ENCODE results near the gene TRAF3IP1.

DNA sequence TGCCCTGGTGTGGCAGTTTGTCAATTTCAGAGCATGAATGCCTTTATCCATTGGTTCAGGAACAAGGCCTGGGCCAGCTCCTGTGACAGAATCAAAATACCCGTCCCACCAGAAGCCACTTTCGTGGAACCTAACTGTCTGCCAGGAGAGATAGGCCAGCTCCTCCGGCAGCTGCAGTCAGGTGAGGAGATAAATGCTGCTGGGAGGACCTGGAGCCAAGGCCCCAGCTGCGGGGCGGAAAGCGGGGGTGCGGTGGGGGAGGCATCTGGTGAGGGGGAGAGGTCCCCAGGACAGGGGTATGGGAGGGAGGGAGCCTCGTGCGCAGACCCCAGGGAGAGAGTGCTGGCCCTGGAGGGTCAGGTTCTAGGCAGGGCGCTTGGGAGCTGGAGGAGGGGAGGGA is 102.0 kb downstream of the TRAF3IP1 start:
- TF ChIP-seq, protein P1, sequence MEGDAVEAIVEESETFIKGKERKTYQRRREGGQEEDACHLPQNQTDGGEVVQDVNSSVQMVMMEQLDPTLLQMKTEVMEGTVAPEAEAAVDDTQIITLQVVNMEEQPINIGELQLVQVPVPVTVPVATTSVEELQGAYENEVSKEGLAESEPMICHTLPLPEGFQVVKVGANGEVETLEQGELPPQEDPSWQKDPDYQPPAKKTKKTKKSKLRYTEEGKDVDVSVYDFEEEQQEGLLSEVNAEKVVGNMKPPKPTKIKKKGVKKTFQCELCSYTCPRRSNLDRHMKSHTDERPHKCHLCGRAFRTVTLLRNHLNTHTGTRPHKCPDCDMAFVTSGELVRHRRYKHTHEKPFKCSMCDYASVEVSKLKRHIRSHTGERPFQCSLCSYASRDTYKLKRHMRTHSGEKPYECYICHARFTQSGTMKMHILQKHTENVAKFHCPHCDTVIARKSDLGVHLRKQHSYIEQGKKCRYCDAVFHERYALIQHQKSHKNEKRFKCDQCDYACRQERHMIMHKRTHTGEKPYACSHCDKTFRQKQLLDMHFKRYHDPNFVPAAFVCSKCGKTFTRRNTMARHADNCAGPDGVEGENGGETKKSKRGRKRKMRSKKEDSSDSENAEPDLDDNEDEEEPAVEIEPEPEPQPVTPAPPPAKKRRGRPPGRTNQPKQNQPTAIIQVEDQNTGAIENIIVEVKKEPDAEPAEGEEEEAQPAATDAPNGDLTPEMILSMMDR (conservative IDR thresholded peaks at IDR 0.05 in 1 of 2, IDR thresholded peaks at IDR 0.05 in 1 of 2; ENCODE audit: low read depth in 1 of 2, low read length in 2 of 2) = no peak
- no peak for TF ChIP-seq EZH2 (IDR thresholded peaks at IDR 0.05; ENCODE audit: low read length, missing control alignments)
